ENCODE results near the gene MEIKIN. TPM values are rescaled to one million over a fixed set of nuclear protein-coding genes. Genes with fewer than 3 reads are reported as not detected.
A peak's percentile ranks its signal among the peaks of the same experiment; 100 is the strongest.

MEIKIN gene
- polyA plus RNA-seq, 1 donor (not counting 4 experiments of a cell fraction or from before 2014, with no cell fraction given): not detected

GRCh38 chr5:131981516-131981915, 36.1 kb upstream of the MEIKIN start:
- Histone ChIP-seq H3K9me3 (ENCODE audit: control insufficient read depth, low read depth, low read length) (no peaks in the 10 kb centered on the region), H3K4me3 (ENCODE audit: control insufficient read depth in 2 of 3, extremely low read depth in 1 of 3, insufficient read depth in 2 of 3, low read depth in 1 of 3, low read length in 3 of 3) (no peak overlapping the region), H3K9me1 (ENCODE audit: control insufficient read depth, extremely low read depth, insufficient read depth, low read length) (no peaks in the 10 kb centered on the region), H2AFZ (ENCODE audit: control insufficient read depth, low read length) (no peak overlapping the region), H3K79me2 (ENCODE audit: control insufficient read depth, insufficient read depth, low read length) (no peaks in the 10 kb centered on the region), H3K4me2 (ENCODE audit: control insufficient read depth, extremely low read depth, insufficient read depth, low read depth, low read length) (no peak overlapping the region), H3K4me1 (ENCODE audit: control insufficient read depth, extremely low read depth, insufficient read depth, low read length) (no peaks in the 10 kb centered on the region), H3K9ac (ENCODE audit: control insufficient read depth, extremely low read depth, insufficient read depth, low read length) (no peak overlapping the region), H4K20me1 (ENCODE audit: control insufficient read depth, extremely low read depth, insufficient read depth, low read length) (no peaks in the 10 kb centered on the region), H3K36me3 (ENCODE audit: control insufficient read depth in 2 of 2, extremely low read depth in 1 of 2, insufficient read depth in 2 of 2, low read length in 2 of 2) (no peaks in the 10 kb centered on the region), H3K27me3 (ENCODE audit: control insufficient read depth, extremely low read depth, insufficient read depth, low read length) (no peaks in the 10 kb centered on the region), H3K27ac (ENCODE audit: control insufficient read depth, insufficient read depth, low read length) (no peak overlapping the region)
- TF ChIP-seq CTCF (optimal IDR thresholded peaks at IDR 0.05 in 1 of 3, IDR thresholded peaks at IDR 0.05 in 1 of 3, conservative IDR thresholded peaks at IDR 0.05 in 1 of 3; ENCODE audit: extremely low read depth in 1 of 3, insufficient read depth in 2 of 3, low read length in 3 of 3) (no peak), EZH2 (IDR thresholded peaks at IDR 0.05; ENCODE audit: low read length) (no peak)
- FAIRE-seq (peak; percentile 39), DNase-seq (ENCODE audit: low read depth, low spot score) (no peak)
- dilution Hi-C loops (cut with MboI; ENCODE audit: extremely low pct_ligation_motif_present, low sequenced_read_pairs): no loop called here

GRCh38 chr5:131980696-131981095, 35.2 kb upstream of the MEIKIN start:
- Histone ChIP-seq H4K20me1 (ENCODE audit: control insufficient read depth, extremely low read depth, insufficient read depth, low read length) (no peaks in the 10 kb centered on the region), H3K9ac (ENCODE audit: control insufficient read depth, extremely low read depth, insufficient read depth, low read length) (no peak overlapping the region), H3K4me3 (ENCODE audit: control insufficient read depth in 2 of 3, extremely low read depth in 1 of 3, insufficient read depth in 2 of 3, low read depth in 1 of 3, low read length in 3 of 3) (no peak overlapping the region), H3K9me1 (ENCODE audit: control insufficient read depth, extremely low read depth, insufficient read depth, low read length) (no peaks in the 10 kb centered on the region), H2AFZ (ENCODE audit: control insufficient read depth, low read length) (no peak overlapping the region), H3K4me1 (ENCODE audit: control insufficient read depth, extremely low read depth, insufficient read depth, low read length) (no peaks in the 10 kb centered on the region), H3K27me3 (ENCODE audit: control insufficient read depth, extremely low read depth, insufficient read depth, low read length) (no peaks in the 10 kb centered on the region), H3K36me3 (ENCODE audit: control insufficient read depth in 2 of 2, extremely low read depth in 1 of 2, insufficient read depth in 2 of 2, low read length in 2 of 2) (no peaks in the 10 kb centered on the region), H3K27ac (ENCODE audit: control insufficient read depth, insufficient read depth, low read length) (no peak overlapping the region), H3K9me3 (ENCODE audit: control insufficient read depth, low read depth, low read length) (no peaks in the 10 kb centered on the region), H3K4me2 (ENCODE audit: control insufficient read depth, extremely low read depth, insufficient read depth, low read depth, low read length) (no peak overlapping the region), H3K79me2 (ENCODE audit: control insufficient read depth, insufficient read depth, low read length) (no peaks in the 10 kb centered on the region)
- TF ChIP-seq EZH2 (IDR thresholded peaks at IDR 0.05; ENCODE audit: low read length) (no peak), CTCF (optimal IDR thresholded peaks at IDR 0.05 in 1 of 3, IDR thresholded peaks at IDR 0.05 in 1 of 3, conservative IDR thresholded peaks at IDR 0.05 in 1 of 3; ENCODE audit: extremely low read depth in 1 of 3, insufficient read depth in 2 of 3, low read length in 3 of 3) (no peak)
- FAIRE-seq (no peak), DNase-seq (ENCODE audit: low read depth, low spot score) (no peak)
- dilution Hi-C loops (cut with MboI; ENCODE audit: extremely low pct_ligation_motif_present, low sequenced_read_pairs): no loop called here

All from keratinocyte (primary cell).